ENCODE measurements around the gene MAFG. TPM values are rescaled to one million over a fixed set of nuclear protein-coding genes. Genes with fewer than 3 reads are reported as not detected.
A peak's percentile ranks its signal among the peaks of the same experiment; 100 is the strongest.
"Not testable (repeated sequence)": the region's sequence is repeated elsewhere in the genome, so short reads cannot be mapped to it uniquely, and the experiment has no call there.

MAFG gene
- total and polyA plus RNA-seq, 12 donors = 7.7 to 44.5 (median 22.1) TPM

GRCh38 chr17:81920612-81921536, 6.7 kb downstream of the MAFG start:
- Histone ChIP-seq H3K36me3 (replicated peaks in 1 of 2) (peaks cover 0 to 17% of the 10 kb centered on the region in 2 donors), H3K4me1 (replicated peaks in 1 of 2) (peaks cover 40 to 62% of the 10 kb centered on the region in 2 donors)
- intact Hi-C loops (cut with DNase I) = no loop called here

GRCh38 chr17:81918832-81919545, 8.5 kb downstream of the MAFG start:
- H3K9me3 ChIP-seq (replicated peaks in 1 of 3) = no peaks in the 10 kb centered on the region
- peaks cover 29 to 46% of the 10 kb centered on the region in 2 donors for H3K4me1 ChIP-seq (replicated peaks in 1 of 2)
- intact Hi-C loops (cut with DNase I) = no loop called here
- TF ChIP-seq POLR2A (IDR thresholded peaks at IDR 0.05) = no peak
- 68 to 76% (median 74%) methylated on average over 10 to 15 of the region's 15 CpGs for WGBS, 4 donors
- no peak overlapping the region for H3K4me3 ChIP-seq
- H3K36me3 ChIP-seq (replicated peaks in 1 of 2) = peaks cover 0 to 34% of the 10 kb centered on the region in 2 donors
- no peak overlapping the region for H3K27ac ChIP-seq
- no peak for DNase-seq
- H3K27me3 ChIP-seq = no peaks in the 10 kb centered on the region

More at GRCh38 chr17:81920612-81921536, 6.7 kb downstream of the MAFG start:
- H3K4me3 ChIP-seq = no peak overlapping the region
- H3K9me3 ChIP-seq (replicated peaks in 1 of 3) = no peaks in the 10 kb centered on the region
- TF ChIP-seq POLR2A (IDR thresholded peaks at IDR 0.05) (no peak), CTCF (IDR thresholded peaks at IDR 0.05) (no peak)
- no peak for DNase-seq
- 82 to 84% (median 82%) methylated on average over 30 to 33 of the region's 33 CpGs for WGBS, 4 donors
- H3K27ac ChIP-seq = no peak overlapping the region
- no peaks in the 10 kb centered on the region for H3K27me3 ChIP-seq

DNA sequence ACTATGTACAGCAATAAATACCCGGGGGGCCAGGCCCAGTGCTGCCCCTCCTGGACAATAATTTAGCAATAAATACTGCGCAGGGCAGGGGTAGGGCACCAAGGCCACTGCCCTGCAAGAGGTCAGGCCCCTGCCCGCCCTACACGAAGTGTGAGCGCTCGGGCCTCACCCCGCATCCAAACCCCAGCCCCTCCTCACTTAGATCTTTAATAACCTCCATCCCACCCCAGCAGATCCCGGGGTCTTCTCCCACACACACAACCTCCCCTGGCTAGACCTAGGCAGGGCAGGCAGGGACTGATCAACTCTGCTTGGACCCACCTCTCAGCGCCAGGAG, 9.2 kb downstream of the MAFG start:
- peak overlapping the region in 2 of 4 donors; percentile 67 to 91 for H3K4me3 ChIP-seq

DNA sequence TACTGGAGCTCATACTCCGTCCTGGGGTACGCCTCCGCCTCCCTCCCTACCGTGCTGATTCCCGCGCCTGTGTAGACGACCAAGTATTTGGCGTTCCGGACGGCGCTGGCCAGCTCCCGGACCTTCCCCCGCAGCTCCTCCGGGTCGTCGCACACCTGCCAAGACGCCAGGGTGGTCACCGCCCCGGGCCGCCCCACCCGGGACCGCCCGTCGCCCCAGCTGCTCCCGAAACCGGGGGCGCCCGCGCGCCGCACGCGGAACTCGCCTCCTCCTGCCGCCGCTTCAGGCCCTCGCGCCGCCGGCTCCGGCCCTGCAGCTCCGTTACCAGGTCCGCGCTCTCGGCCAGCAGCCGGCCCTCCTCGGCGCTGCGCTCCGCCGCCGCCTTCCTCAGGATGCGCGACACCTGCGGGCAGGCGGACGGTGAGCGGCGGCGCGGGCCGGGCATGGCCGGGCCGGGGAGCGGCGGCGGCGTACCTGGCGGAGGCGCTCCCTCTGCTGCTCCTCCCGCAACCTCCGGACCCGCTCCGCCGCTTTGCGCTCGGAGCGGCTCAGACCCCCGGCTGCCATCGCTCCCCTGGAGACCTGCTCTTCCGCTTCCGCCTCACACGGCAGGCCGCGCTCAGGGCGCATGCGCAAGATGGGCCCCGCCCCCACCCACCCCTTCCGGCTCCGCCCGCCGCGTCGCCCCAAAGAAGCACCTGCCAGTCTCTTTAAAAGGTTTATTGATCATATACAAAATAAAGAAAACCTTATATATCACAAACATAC, 9.8 kb downstream of the MAFG start, which contains the start of gene SIRT7:
Gene SIRT7 (minus strand): TSS at position 612 of the 768 bp plus-strand sequence. CDS start 45 bp downstream, at position 567.
- peak in 6 of 7 donors; percentile 61 to 77 (median 68) for DNase-seq
- H3K4me1 ChIP-seq (replicated peaks in 1 of 2) = peaks cover 18 to 34% of the 10 kb centered on the region in 2 donors
- peaks cover 0 to 44% of the 10 kb centered on the region in 2 donors for H3K36me3 ChIP-seq (replicated peaks in 1 of 2)
- intact Hi-C loops (cut with DNase I) = no loop called here
- peak in 1 of 2 donors; percentile 36 for TF ChIP-seq POLR2A (IDR thresholded peaks at IDR 0.05)
- no peak for TF ChIP-seq CTCF (IDR thresholded peaks at IDR 0.05)
- no peaks in the 10 kb centered on the region for H3K27me3 ChIP-seq
- 0 to 1% (median 1%) methylated on average over 22 to 94 of the region's 94 CpGs for WGBS, 4 donors
- H3K4me3 ChIP-seq = peak within 1 kb of the TSS; percentile 66 to 91 (median 72)
- no peaks in the 10 kb centered on the region for H3K9me3 ChIP-seq (replicated peaks in 1 of 3)
- H3K27ac ChIP-seq = peak within 1 kb of the TSS in 3 of 5 donors; percentile 49 to 74 (median 64)

More for the DNA sequence above, 9.2 kb downstream of the MAFG start:
- intact Hi-C loops (cut with DNase I); H3K9me3 ChIP-seq (replicated peaks in 1 of 3); H3K27me3 ChIP-seq; DNase-seq: not testable (repeated sequence)
- Histone ChIP-seq H3K27ac (peak overlapping the region in 1 of 5 donors; percentile 74), H3K4me1 (replicated peaks in 1 of 2) (peaks cover 24 to 39% of the 10 kb centered on the region in 2 donors), H3K36me3 (replicated peaks in 1 of 2) (peaks cover 0 to 41% of the 10 kb centered on the region in 2 donors)
- WGBS, 4 donors = 25 to 29% (median 28%) methylated on average over 8 to 9 of the region's 9 CpGs

Data from adrenal gland (tissue), 12 donors.